ENCODE results near the gene ACTA1.
"Not testable (repeated sequence)": the region's sequence is repeated elsewhere in the genome, so short reads cannot be mapped to it uniquely, and the experiment has no call there.

ACTA1 gene

GRCh38 chr1:229438021-229438420 is 4.1 kb upstream of the ACTA1 start:
- no peak for DNase-seq

GRCh38 chr1:229437443-229437842 is 3.5 kb upstream of the ACTA1 start:
- DNase-seq = no peak

- DNase-seq = no peak
Observed at GRCh38 chr1:229436201-229436600, 2.3 kb upstream of the ACTA1 start.

GRCh38 chr1:229434641-229435051 is 752 bp upstream of the ACTA1 start:
- DNase-seq = no peak

- DNase-seq = no peak
Observed at GRCh38 chr1:229433364-229434004, 410 bp downstream of the ACTA1 start.

GRCh38 chr1:229432905-229433304 is 989 bp downstream of the ACTA1 start:
- no peak for DNase-seq

- DNase-seq = no peak
Observed at GRCh38 chr1:229432116-229432461, 1.8 kb downstream of the ACTA1 start.

- DNase-seq = no peak
Observed at GRCh38 chr1:229431284-229432115, 2.4 kb downstream of the ACTA1 start.

GRCh38 chr1:229430761-229431283 is 3.1 kb downstream of the ACTA1 start:
- DNase-seq = no peak

- DNase-seq = no peak
Observed at GRCh38 chr1:229428256-229428655, 5.6 kb downstream of the ACTA1 start.

- no peak for DNase-seq
Observed at GRCh38 chr1:229427572-229427971, 6.3 kb downstream of the ACTA1 start.

- no peak for DNase-seq
Observed at GRCh38 chr1:229425564-229426159, 8.2 kb downstream of the ACTA1 start.

- no peak for DNase-seq
Observed at GRCh38 chr1:229420765-229421164, 13.1 kb downstream of the ACTA1 start.

- no peak for DNase-seq
Observed at GRCh38 chr1:229420224-229420623, 13.7 kb downstream of the ACTA1 start.

GRCh38 chr1:229418586-229418985 is 15.3 kb downstream of the ACTA1 start:
- not testable (repeated sequence) for DNase-seq

GRCh38 chr1:229412810-229413209 is 21.1 kb downstream of the ACTA1 start:
- not testable (repeated sequence) for DNase-seq

- no peak for DNase-seq
Observed at GRCh38 chr1:229412056-229412455, 21.8 kb downstream of the ACTA1 start.

- DNase-seq = no peak
Observed at GRCh38 chr1:229411434-229412055, 22.3 kb downstream of the ACTA1 start.

- peak; percentile 80 for DNase-seq
Observed at GRCh38 chr1:229410692-229411433, 23.0 kb downstream of the ACTA1 start.

- no peak for DNase-seq
Observed at GRCh38 chr1:229410370-229410691, 23.6 kb downstream of the ACTA1 start.

GRCh38 chr1:229409616-229410369 is 24.1 kb downstream of the ACTA1 start:
- DNase-seq = no peak

GRCh38 chr1:229408458-229409037 is 25.3 kb downstream of the ACTA1 start:
- DNase-seq = no peak
